ENCODE data around the gene CRY1.

CRY1 gene

GRCh38 chr12:107109726-107110719 is 16.7 kb upstream of the CRY1 start:
- TF ChIP-seq FOXP2 (optimal IDR thresholded peaks at IDR 0.05; ENCODE audit: borderline replicate concordance, extremely low read depth, extremely low read length, insufficient read depth) = no peak
- TF ChIP-seq TAF1 (IDR thresholded peaks at IDR 0.05; ENCODE audit: borderline replicate concordance, insufficient read depth, low read length) = no peak
- no peak for TF ChIP-seq SIN3A (IDR thresholded peaks at IDR 0.05; ENCODE audit: borderline replicate concordance, insufficient read depth, low read length)
- no peak for TF ChIP-seq POLR2AphosphoS5 (IDR thresholded peaks at IDR 0.05; ENCODE audit: low read depth, low read length)
- TF ChIP-seq REST (IDR thresholded peaks at IDR 0.05; ENCODE audit: insufficient read depth in 1 of 2, low read depth in 2 of 2, low read length in 2 of 2) = no peak

GRCh38 chr12:107108995-107109508 is 15.7 kb upstream of the CRY1 start:
- TF ChIP-seq POLR2AphosphoS5 (IDR thresholded peaks at IDR 0.05; ENCODE audit: low read depth, low read length) (no peak), FOXP2 (optimal IDR thresholded peaks at IDR 0.05; ENCODE audit: borderline replicate concordance, extremely low read depth, extremely low read length, insufficient read depth) (no peak), REST (IDR thresholded peaks at IDR 0.05; ENCODE audit: insufficient read depth in 1 of 2, low read depth in 2 of 2, low read length in 2 of 2) (no peak), SIN3A (IDR thresholded peaks at IDR 0.05; ENCODE audit: borderline replicate concordance, insufficient read depth, low read length) (no peak), TAF1 (IDR thresholded peaks at IDR 0.05; ENCODE audit: borderline replicate concordance, insufficient read depth, low read length) (no peak)

GRCh38 chr12:107107381-107107780 is 14.0 kb upstream of the CRY1 start:
- TF ChIP-seq POLR2AphosphoS5 (IDR thresholded peaks at IDR 0.05; ENCODE audit: low read depth, low read length) (no peak), SIN3A (IDR thresholded peaks at IDR 0.05; ENCODE audit: borderline replicate concordance, insufficient read depth, low read length) (no peak), FOXP2 (optimal IDR thresholded peaks at IDR 0.05; ENCODE audit: borderline replicate concordance, extremely low read depth, extremely low read length, insufficient read depth) (no peak), REST (IDR thresholded peaks at IDR 0.05; ENCODE audit: insufficient read depth in 1 of 2, low read depth in 2 of 2, low read length in 2 of 2) (no peak), TAF1 (IDR thresholded peaks at IDR 0.05; ENCODE audit: borderline replicate concordance, insufficient read depth, low read length) (no peak)

- TF ChIP-seq REST (IDR thresholded peaks at IDR 0.05; ENCODE audit: insufficient read depth in 1 of 2, low read depth in 2 of 2, low read length in 2 of 2) (no peak), FOXP2 (optimal IDR thresholded peaks at IDR 0.05; ENCODE audit: borderline replicate concordance, extremely low read depth, extremely low read length, insufficient read depth) (no peak), SIN3A (IDR thresholded peaks at IDR 0.05; ENCODE audit: borderline replicate concordance, insufficient read depth, low read length) (no peak), POLR2AphosphoS5 (IDR thresholded peaks at IDR 0.05; ENCODE audit: low read depth, low read length) (no peak), TAF1 (IDR thresholded peaks at IDR 0.05; ENCODE audit: borderline replicate concordance, insufficient read depth, low read length) (no peak)
Measured at GRCh38 chr12:107106241-107107025, 13.1 kb upstream of the CRY1 start.

Data from PFSK-1 (cell line).